Measurements from ENCODE around the gene PKD1L1. TPM values are rescaled to one million over a fixed set of nuclear protein-coding genes. Genes with fewer than 3 reads are reported as not detected.

PKD1L1 gene
- total RNA-seq, 1 donor from 2014 or later: 4.8 TPM

DNA sequence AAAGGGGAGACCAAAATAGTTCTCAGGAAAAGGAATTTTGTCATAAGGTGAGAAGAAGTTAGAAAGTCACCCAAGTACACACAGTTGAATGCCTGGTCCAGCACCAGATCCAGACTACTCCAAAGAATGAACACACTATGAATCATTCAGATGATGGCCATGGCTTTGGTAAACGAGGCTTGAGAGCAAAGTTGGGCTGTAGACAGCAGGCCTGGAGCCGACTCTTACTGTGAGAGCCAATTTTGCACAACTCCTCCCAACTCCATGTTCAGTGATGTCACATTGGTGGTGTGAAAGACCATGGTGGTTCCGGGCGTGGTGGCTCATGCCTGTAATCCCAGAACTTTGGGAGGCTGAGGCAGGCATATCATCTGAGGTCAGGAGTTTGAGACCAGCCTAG lies 131.6 kb downstream of the PKD1L1 start:
- Mint-ChIP-seq H3K27me3 (ENCODE audit: unreplicated experiment) (no peaks in the 10 kb centered on the region), H3K9me3 (ENCODE audit: unreplicated experiment) (no peaks in the 10 kb centered on the region), H3K4me3 (ENCODE audit: unreplicated experiment) (no peak overlapping the region), H3K27ac (ENCODE audit: unreplicated experiment) (no peak overlapping the region), H3K4me1 (ENCODE audit: unreplicated experiment) (no peaks in the 10 kb centered on the region), H3K36me3 (ENCODE audit: low read depth, unreplicated experiment) (no peaks in the 10 kb centered on the region)
- TF ChIP-seq, protein P1, sequence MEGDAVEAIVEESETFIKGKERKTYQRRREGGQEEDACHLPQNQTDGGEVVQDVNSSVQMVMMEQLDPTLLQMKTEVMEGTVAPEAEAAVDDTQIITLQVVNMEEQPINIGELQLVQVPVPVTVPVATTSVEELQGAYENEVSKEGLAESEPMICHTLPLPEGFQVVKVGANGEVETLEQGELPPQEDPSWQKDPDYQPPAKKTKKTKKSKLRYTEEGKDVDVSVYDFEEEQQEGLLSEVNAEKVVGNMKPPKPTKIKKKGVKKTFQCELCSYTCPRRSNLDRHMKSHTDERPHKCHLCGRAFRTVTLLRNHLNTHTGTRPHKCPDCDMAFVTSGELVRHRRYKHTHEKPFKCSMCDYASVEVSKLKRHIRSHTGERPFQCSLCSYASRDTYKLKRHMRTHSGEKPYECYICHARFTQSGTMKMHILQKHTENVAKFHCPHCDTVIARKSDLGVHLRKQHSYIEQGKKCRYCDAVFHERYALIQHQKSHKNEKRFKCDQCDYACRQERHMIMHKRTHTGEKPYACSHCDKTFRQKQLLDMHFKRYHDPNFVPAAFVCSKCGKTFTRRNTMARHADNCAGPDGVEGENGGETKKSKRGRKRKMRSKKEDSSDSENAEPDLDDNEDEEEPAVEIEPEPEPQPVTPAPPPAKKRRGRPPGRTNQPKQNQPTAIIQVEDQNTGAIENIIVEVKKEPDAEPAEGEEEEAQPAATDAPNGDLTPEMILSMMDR (IDR thresholded peaks at IDR 0.05; ENCODE audit: unreplicated experiment): no peak
- no peak for DNase-seq (ENCODE audit: low spot score)

DNA sequence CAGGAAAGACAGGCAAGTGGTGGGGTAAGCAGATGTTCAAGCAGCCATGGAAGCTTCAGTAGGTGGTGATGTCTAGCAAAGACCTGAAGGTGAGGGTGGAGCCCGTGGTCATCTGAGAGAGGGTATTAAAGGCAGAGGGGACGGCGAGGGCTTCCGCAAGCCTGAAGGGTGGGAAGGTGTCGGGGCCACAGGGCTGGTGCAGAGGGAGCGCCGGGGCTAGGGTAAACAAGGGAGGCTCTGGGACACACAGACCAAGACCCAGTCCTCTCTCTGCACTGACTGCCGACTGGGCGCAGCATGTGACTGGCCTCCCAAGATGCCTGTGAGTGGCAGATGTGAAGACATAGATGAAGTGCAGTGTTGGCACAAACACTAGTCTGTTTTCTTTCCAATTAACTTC lies 132.4 kb downstream of the PKD1L1 start:
- no peaks in the 10 kb centered on the region for H3K27me3 Mint-ChIP-seq (ENCODE audit: unreplicated experiment)
- no peaks in the 10 kb centered on the region for H3K36me3 Mint-ChIP-seq (ENCODE audit: low read depth, unreplicated experiment)
- H3K9me3 Mint-ChIP-seq (ENCODE audit: unreplicated experiment): no peaks in the 10 kb centered on the region
- H3K4me1 Mint-ChIP-seq (ENCODE audit: unreplicated experiment): no peaks in the 10 kb centered on the region
- no peak overlapping the region for H3K27ac Mint-ChIP-seq (ENCODE audit: unreplicated experiment)
- TF ChIP-seq, protein P1 (IDR thresholded peaks at IDR 0.05; ENCODE audit: unreplicated experiment): no peak
- no peak overlapping the region for H3K4me3 Mint-ChIP-seq (ENCODE audit: unreplicated experiment)
- no peak for DNase-seq (ENCODE audit: low spot score)

DNA sequence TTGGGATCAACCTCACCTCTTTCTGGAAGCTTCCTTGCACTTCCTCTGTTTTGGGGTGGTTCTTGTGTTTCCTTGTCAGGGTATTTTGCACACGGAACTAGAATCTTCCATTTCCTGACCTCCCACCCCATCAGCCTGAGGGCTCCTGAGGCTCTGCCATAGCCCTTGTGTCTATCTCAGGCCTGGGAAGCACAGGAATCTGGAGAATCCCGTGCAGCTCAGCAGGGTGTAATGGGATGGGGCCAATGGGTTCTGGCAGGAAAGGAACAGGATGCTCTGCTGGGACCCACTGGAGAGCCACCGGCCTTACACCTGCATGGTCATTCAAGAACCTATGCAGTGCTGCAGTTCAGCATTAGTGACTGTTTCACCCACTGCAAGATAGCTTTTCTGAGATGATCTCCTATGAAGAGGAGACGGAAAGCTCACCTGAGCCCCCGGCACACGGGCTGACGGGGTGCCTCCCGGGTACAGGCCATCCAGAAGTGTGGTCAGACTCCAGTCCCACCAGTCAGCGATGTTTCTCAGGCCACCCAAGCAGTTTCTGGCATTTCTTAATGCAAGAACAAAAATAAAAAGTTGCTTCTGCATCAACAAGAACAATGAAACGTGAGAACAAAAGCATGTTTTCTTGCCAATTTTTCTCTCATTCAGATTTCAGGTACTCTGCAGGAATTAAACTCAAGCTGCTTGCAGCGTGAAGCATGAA lies 133.2 kb downstream of the PKD1L1 start:
- Mint-ChIP-seq H3K9me3 (ENCODE audit: unreplicated experiment) (no peaks in the 10 kb centered on the region), H3K4me3 (ENCODE audit: unreplicated experiment) (no peak overlapping the region), H3K27me3 (ENCODE audit: unreplicated experiment) (no peaks in the 10 kb centered on the region), H3K4me1 (ENCODE audit: unreplicated experiment) (peaks cover under 1% of the 10 kb centered on the region), H3K27ac (ENCODE audit: unreplicated experiment) (no peak overlapping the region), H3K36me3 (ENCODE audit: low read depth, unreplicated experiment) (peaks cover 4% of the 10 kb centered on the region)
- no peak for DNase-seq (ENCODE audit: low spot score)
- TF ChIP-seq, protein P1 (IDR thresholded peaks at IDR 0.05; ENCODE audit: unreplicated experiment): no peak

DNA sequence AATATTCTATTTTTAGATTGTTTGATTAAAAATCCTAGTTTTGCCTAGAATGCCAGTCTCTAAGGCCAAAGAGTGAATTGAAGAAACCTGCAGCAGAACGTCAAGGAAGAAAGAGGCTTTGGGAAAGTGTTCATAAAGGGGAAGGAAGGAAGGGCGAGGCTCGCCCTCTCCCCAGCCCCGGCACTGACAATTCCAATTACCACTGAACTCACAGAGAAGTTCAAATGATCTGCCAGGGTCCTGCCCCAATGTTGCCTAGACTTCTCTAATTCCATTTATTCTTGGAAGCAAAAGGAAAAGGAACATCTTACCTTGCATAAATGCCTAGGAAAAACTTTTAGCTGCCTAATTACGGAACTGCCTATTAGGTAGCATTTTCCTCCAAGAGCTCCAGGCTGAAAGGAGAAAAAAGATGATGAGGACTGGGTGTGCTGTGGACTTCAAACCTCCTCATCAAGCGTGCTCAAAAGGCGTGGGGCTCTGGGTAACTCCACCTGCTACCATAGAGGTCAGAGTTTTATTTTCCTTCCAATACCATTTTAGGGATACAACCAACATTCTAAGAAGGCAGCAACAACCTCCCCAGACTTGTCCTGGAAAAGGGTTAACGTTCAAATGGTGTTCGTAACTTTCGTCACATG lies 134.5 kb downstream of the PKD1L1 start:
- no peak for DNase-seq (ENCODE audit: low spot score)
- TF ChIP-seq, protein P1 (IDR thresholded peaks at IDR 0.05; ENCODE audit: unreplicated experiment): no peak
- H3K9me3 Mint-ChIP-seq (ENCODE audit: unreplicated experiment): no peaks in the 10 kb centered on the region
- peaks cover 6% of the 10 kb centered on the region for H3K36me3 Mint-ChIP-seq (ENCODE audit: low read depth, unreplicated experiment)
- H3K27ac Mint-ChIP-seq (ENCODE audit: unreplicated experiment): no peak overlapping the region
- H3K4me1 Mint-ChIP-seq (ENCODE audit: unreplicated experiment): peaks cover 2% of the 10 kb centered on the region
- no peak overlapping the region for H3K4me3 Mint-ChIP-seq (ENCODE audit: unreplicated experiment)
- no peaks in the 10 kb centered on the region for H3K27me3 Mint-ChIP-seq (ENCODE audit: unreplicated experiment)
